HepG2 (cell line): Measurements from ENCODE around the gene NPR3. TPM values are rescaled to one million over a fixed set of nuclear protein-coding genes. Genes with fewer than 3 reads are reported as not detected.

Source experiments
- ATAC-seq: fragments of 200-7000 bp; cut with Tn5 transposase; 3 replicates; pipeline ENCODE4 v1.9.1; 2020; ENCODE audit warnings: mild to moderate bottlenecking, moderate library complexity
- BruUV-seq: library from RNA; stranded (reverse); fragments of 400-500 nt; replicated peaks from 2 replicates; lab custom pipeline; 2021; lab: Mats Ljungman, UMichigan
- CTCF ChIA-PET: fragments of 300-600 bp; formaldehyde crosslinking; extraction: SDS; loops from one replicate; lab custom pipeline; 2021; ENCODE audit warnings: low total read pairs, inconsistent platforms, low intra/inter-chr PET ratio; lab: Yijun Ruan, JAX
- POLR2A ChIA-PET: fragments of 350-600 bp; sonication (Branson Sonifier 250); formaldehyde crosslinking; loops from one replicate; lab custom pipeline; 2020; ENCODE audit warnings: antibody characterized with exemption, inconsistent platforms; lab: Yijun Ruan, JAX
- DNase-seq: peaks from one replicate; pipeline ENCODE4 v3.0.0-alpha.2; 2015; ENCODE audit warnings: low spot score
- FAIRE-seq: peaks from 3 replicates; lab custom pipeline; 2011; peaks lifted over from hg19 to GRCh38; lab: Jason Lieb, UNC
- H2AFZ ChIP-seq: one replicate; pipeline ENCODE4 v1.6.1; 2011; ENCODE audit warnings: low read length, inconsistent platforms
- H3K27ac ChIP-seq: fragments of 300-600 bp; 3 replicates; pipeline ENCODE4 v1.8.0; 2011; ENCODE audit warnings: mixed run types, mild to moderate bottlenecking, mixed read lengths, low read length, inconsistent platforms; ENCODE audit not compliant: insufficient read depth; ENCODE audit errors: extremely low read length
- H3K27me3 ChIP-seq, 2 experiments: fragments of 200-600 bp in 1 of 2; 2 replicates in 1 of 2; 3 replicates in 1 of 2; pipeline versions ENCODE4 v1.6.0 to v1.8.0; 2011; ENCODE audit warnings: low read length in 2 of 2, mild to moderate bottlenecking in 2 of 2, moderate library complexity in 2 of 2, inconsistent platforms in 1 of 2; ENCODE audit not compliant: insufficient read depth in 2 of 2, control insufficient read depth in 1 of 2
- H3K36me3 ChIP-seq, 2 experiments: fragments of 200-600 bp in 1 of 2; replicated peaks in 1 of 2; 2 replicates in 1 of 2; 3 replicates in 1 of 2; pipeline versions ENCODE4 v1.5.1 to v1.8.0; 2011; ENCODE audit warnings: low read length in 2 of 2, inconsistent platforms in 1 of 2; ENCODE audit not compliant: insufficient read depth in 2 of 2, control insufficient read depth in 1 of 2
- H3K4me1 ChIP-seq: 2 replicates; pipeline ENCODE4 v1.5.1; 2012; ENCODE audit warnings: low read length, inconsistent platforms; ENCODE audit not compliant: insufficient read depth
- H3K4me2 ChIP-seq: 2 replicates; pipeline ENCODE4 v1.6.0; 2011; ENCODE audit warnings: low read depth, low read length, inconsistent platforms
- H3K4me3 ChIP-seq, 3 experiments: fragments of 200-600 bp in 1 of 3; sonication (generic), shearing (Covaris generic) in 1 of 3; replicated peaks in 1 of 3; 2 replicates each; pipeline ENCODE4 v1.5.1; 2011 to 2016; ENCODE audit warnings: low read length in 3 of 3, inconsistent platforms in 2 of 3, low read depth in 2 of 3, mild to moderate bottlenecking in 2 of 3, control low read depth in 1 of 3, mixed read lengths in 1 of 3; ENCODE audit not compliant: insufficient read depth in 1 of 3
- H3K79me2 ChIP-seq: one replicate; pipeline ENCODE4 v1.6.1; 2011; ENCODE audit warnings: low read length, inconsistent platforms; ENCODE audit not compliant: insufficient read depth
- H3K9ac ChIP-seq: 2 replicates; pipeline ENCODE4 v1.6.0; 2011; ENCODE audit warnings: mild to moderate bottlenecking, low read depth, low read length, inconsistent platforms; ENCODE audit not compliant: insufficient read depth
- H3K9me3 ChIP-seq: 2 replicates; pipeline ENCODE4 v1.5.1; 2012; ENCODE audit warnings: mild to moderate bottlenecking, low read length
- H4K20me1 ChIP-seq: 2 replicates; pipeline ENCODE4 v1.6.0; 2011; ENCODE audit warnings: inconsistent platforms, mild to moderate bottlenecking, low read length, moderate library complexity; ENCODE audit not compliant: insufficient read depth
- AKAP8 ChIP-seq: sonication (generic); formaldehyde crosslinking; IDR thresholded peaks from 2 replicates; pipeline ENCODE4 v1.5.1; 2020; ENCODE audit warnings: mild to moderate bottlenecking, missing genetic modification reagents
- ATF7-NPFF ChIP-seq: sonication (generic); formaldehyde crosslinking; IDR thresholded peaks from 2 replicates; pipeline ENCODE4 v1.8.1; 2023; ENCODE audit warnings: mild to moderate bottlenecking, low read depth, missing genetic modification reagents, moderate library complexity
- EZH2 ChIP-seq: conservative IDR thresholded peaks from 2 replicates; pipeline ENCODE4 v1.6.1; 2012; ENCODE audit warnings: mild to moderate bottlenecking, low read depth, low read length, moderate library complexity
- HNRNPL ChIP-seq: fragments of 200-400 bp; formaldehyde crosslinking; IDR thresholded peaks from 2 replicates; pipeline ENCODE4 v1.6.1; 2017; ENCODE audit warnings: mild to moderate bottlenecking, low read depth, low read length
- ZNF629 ChIP-seq: sonication (generic); formaldehyde crosslinking; conservative IDR thresholded peaks from 2 replicates; pipeline ENCODE4 v1.5.0; 2020; ENCODE audit warnings: missing genetic modification reagents
- WGBS: methylation state at CpG from one replicate; pipeline ENCODE4 v1.1.6; 2017; ENCODE audit warnings: low lambda C conversion rate; 5-methylcytosine and 5-hydroxymethylcytosine counted together
- in situ Hi-C: cut with HindIII; loops from 2 replicates; pipeline ENCODE4 v1.10.0; 2017; ENCODE audit warnings: low pct_unique_long_range_greater_than_20kb; ENCODE audit not compliant: extremely low pct_ligation_motif_present
- intact Hi-C: fragments of 100-400 bp; cut with micrococcal nuclease; formaldehyde crosslinking; loops from one replicate; pipeline ENCODE4 v1.10.0; 2022; ENCODE audit not compliant: unreplicated experiment
- polyA plus RNA-seq, 8 experiments: library from polyadenylated mRNA; depleted of rRNA in 3 of 8; stranded (reverse) in 7 of 8; unstranded in 1 of 8; fragments of >200 nt; fragmentation: Illumina TruSeq in 4 of 8; extraction: Trizol in 4 of 8; gene quantifications; 2 replicates each; pipeline versions ENCODE4 v1.2.1 to v1.2.3, GENCODE V29; 2011 to 2016; ENCODE audit warnings: low read depth in 4 of 8, missing spikeins in 1 of 8, mixed read lengths in 1 of 8; ENCODE audit not compliant: insufficient read depth in 1 of 8
- total RNA-seq, 5 experiments: library from RNA; depleted of rRNA; stranded (reverse); fragments of >200 nt; fragmentation: Illumina TruSeq; extraction: Trizol; gene quantifications; 2 replicates each; pipeline ENCODE4 v1.2.3, GENCODE V29; 2016; ENCODE audit warnings: low read depth in 1 of 5
- TF ChIP-seq, protein P1 (sequence below): sonication (generic); formaldehyde crosslinking; conservative IDR thresholded peaks from 2 replicates; pipeline ENCODE4 v1.8.0; 2022; ENCODE audit warnings: mild to moderate bottlenecking, moderate library complexity, missing genetic modification reagents
- TF ChIP-seq, protein P2 (sequence below): fragments of 450-650 bp; IDR thresholded peaks from 2 replicates; pipeline ENCODE4 v1.6.1; 2016
- TF ChIP-seq, protein P3 (sequence below): IDR thresholded peaks from 2 replicates; pipeline ENCODE4 v1.6.1; 2016

NPR3 gene
- total and polyA plus RNA-seq, 2 of the 13 experiments (the other 11 are each of a cell fraction or from before 2014, with no cell fraction given) = 0.01 TPM; not detected in 1

DNA sequence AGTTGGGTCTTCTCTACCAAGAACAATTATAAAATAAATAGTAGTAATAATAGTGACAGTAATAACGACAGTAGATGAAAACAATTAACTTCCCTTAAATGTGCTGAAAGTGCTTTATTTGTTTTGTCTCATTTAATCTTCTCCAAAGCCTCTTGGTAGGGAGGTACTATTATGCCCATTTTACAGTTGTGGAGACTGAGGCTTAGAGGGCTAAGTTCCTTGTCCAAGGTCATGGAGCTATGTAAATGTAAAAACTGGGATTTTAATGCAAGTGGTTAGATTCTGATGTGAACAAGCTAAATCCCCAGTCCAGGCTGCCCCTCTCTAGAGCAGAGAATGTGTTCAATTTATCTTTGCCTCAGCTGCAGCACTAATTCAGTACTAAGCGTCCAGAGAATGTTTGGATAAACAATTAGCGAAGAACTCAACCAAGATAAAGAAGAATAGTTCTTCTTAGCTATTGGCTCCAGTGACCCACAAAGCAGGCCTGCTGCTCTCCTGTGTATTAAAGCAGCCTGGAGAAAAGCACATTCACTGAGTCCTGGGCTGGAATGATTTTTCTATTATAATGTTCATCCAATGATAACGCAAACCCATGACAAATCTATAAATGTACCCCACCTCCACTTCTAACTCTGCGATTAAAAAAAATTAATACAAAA lies 68.8 kb downstream of the NPR3 start:
- no peaks in the 10 kb centered on the region; a peak in 1 of 5 replicates for H3K27me3 ChIP-seq
- H3K4me3 ChIP-seq = no peak overlapping the region
- no TSS peak for BruUV-seq
- DNase-seq (no peak), ATAC-seq (no peak), FAIRE-seq (no peak)
- in situ Hi-C loops = no loop called here
- no peak overlapping the region for H3K27ac ChIP-seq
- intact Hi-C loops = no loop called here
- ChIA-PET CTCF (no interaction called here), POLR2A (no interaction called here)
- no peak overlapping the region for H2AFZ ChIP-seq
- 65% methylated on average over 5 of the region's 5 CpGs for WGBS
- H3K9ac ChIP-seq = no peak overlapping the region
- TF ChIP-seq ATF7-NPFF (CRISPR knock-in tag) = no peak
- TF ChIP-seq, protein P1, sequence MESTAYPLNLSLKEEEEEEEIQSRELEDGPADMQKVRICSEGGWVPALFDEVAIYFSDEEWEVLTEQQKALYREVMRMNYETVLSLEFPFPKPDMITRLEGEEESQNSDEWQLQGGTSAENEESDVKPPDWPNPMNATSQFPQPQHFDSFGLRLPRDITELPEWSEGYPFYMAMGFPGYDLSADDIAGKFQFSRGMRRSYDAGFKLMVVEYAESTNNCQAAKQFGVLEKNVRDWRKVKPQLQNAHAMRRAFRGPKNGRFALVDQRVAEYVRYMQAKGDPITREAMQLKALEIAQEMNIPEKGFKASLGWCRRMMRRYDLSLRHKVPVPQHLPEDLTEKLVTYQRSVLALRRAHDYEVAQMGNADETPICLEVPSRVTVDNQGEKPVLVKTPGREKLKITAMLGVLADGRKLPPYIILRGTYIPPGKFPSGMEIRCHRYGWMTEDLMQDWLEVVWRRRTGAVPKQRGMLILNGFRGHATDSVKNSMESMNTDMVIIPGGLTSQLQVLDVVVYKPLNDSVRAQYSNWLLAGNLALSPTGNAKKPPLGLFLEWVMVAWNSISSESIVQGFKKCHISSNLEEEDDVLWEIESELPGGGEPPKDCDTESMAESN (CRISPR knock-in tag) = no peak
- TF ChIP-seq EZH2 = no peak
- TF ChIP-seq, protein P2, sequence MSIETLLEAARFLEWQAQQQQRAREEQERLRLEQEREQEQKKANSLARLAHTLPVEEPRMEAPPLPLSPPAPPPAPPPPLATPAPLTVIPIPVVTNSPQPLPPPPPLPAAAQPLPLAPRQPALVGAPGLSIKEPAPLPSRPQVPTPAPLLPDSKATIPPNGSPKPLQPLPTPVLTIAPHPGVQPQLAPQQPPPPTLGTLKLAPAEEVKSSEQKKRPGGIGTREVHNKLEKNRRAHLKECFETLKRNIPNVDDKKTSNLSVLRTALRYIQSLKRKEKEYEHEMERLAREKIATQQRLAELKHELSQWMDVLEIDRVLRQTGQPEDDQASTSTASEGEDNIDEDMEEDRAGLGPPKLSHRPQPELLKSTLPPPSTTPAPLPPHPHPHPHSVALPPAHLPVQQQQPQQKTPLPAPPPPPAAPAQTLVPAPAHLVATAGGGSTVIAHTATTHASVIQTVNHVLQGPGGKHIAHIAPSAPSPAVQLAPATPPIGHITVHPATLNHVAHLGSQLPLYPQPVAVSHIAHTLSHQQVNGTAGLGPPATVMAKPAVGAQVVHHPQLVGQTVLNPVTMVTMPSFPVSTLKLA = no peak
- TF ChIP-seq, protein P3, sequence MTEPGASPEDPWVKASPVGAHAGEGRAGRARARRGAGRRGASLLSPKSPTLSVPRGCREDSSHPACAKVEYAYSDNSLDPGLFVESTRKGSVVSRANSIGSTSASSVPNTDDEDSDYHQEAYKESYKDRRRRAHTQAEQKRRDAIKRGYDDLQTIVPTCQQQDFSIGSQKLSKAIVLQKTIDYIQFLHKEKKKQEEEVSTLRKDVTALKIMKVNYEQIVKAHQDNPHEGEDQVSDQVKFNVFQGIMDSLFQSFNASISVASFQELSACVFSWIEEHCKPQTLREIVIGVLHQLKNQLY (CRISPR knock-in tag) = no peak
- no peak for TF ChIP-seq AKAP8
- TF ChIP-seq HNRNPL = no peak
- peak; percentile 87 for TF ChIP-seq ZNF629 (CRISPR knock-in tag)
- H3K4me2 ChIP-seq = no peak overlapping the region
- peaks cover 26% of the 10 kb centered on the region for H3K4me1 ChIP-seq
- H3K36me3 ChIP-seq = no peaks in the 10 kb centered on the region
- no peaks in the 10 kb centered on the region for H4K20me1 ChIP-seq
- H3K79me2 ChIP-seq = no peaks in the 10 kb centered on the region
- H3K9me3 ChIP-seq = no peaks in the 10 kb centered on the region
